ENCODE data around the gene RIPK4.

RIPK4 gene

GRCh38 chr21:41766883-41767605 is at the start of gene RIPK4:
Gene RIPK4, minus strand, starts transcription at chr21:41767052. Its CDS starts 11 bp downstream, at chr21:41767041.
- peak; percentile 64 for DNase-seq

GRCh38 chr21:41815652-41816582 is 49.1 kb upstream of the RIPK4 start:
- DNase-seq, result no peak

GRCh38 chr21:41813226-41813625 is 46.4 kb upstream of the RIPK4 start:
- DNase-seq, result no peak

- DNase-seq, result no peak
Observed at GRCh38 chr21:41812679-41813078, 45.8 kb upstream of the RIPK4 start.

GRCh38 chr21:41810597-41810932 is 43.7 kb upstream of the RIPK4 start:
- DNase-seq, result no peak

- DNase-seq, result no peak
Observed at GRCh38 chr21:41809891-41810596, 43.2 kb upstream of the RIPK4 start.

GRCh38 chr21:41808846-41809245 is 42.0 kb upstream of the RIPK4 start:
- DNase-seq, result no peak

- no peak for DNase-seq
Observed at GRCh38 chr21:41808094-41808493, 41.2 kb upstream of the RIPK4 start.

GRCh38 chr21:41806773-41807172 is 39.9 kb upstream of the RIPK4 start:
- DNase-seq, result no peak

GRCh38 chr21:41805643-41806042 is 38.8 kb upstream of the RIPK4 start:
- no peak for DNase-seq

GRCh38 chr21:41805038-41805437 is 38.2 kb upstream of the RIPK4 start:
- no peak for DNase-seq

GRCh38 chr21:41804381-41804780 is 37.5 kb upstream of the RIPK4 start:
- DNase-seq, result no peak

GRCh38 chr21:41803316-41803715 is 36.5 kb upstream of the RIPK4 start:
- no peak for DNase-seq

GRCh38 chr21:41802684-41803083 is 35.8 kb upstream of the RIPK4 start:
- peak; percentile 57 for DNase-seq

GRCh38 chr21:41802198-41802584 is 35.3 kb upstream of the RIPK4 start:
- DNase-seq, result no peak

- DNase-seq, result peak; percentile 22
Observed at GRCh38 chr21:41801321-41802197, 34.7 kb upstream of the RIPK4 start.

- no peak for DNase-seq
Observed at GRCh38 chr21:41800425-41801320, 33.8 kb upstream of the RIPK4 start.

- DNase-seq, result no peak
Observed at GRCh38 chr21:41799763-41800162, 32.9 kb upstream of the RIPK4 start.

- no peak for DNase-seq
Observed at GRCh38 chr21:41798326-41798725, 31.5 kb upstream of the RIPK4 start.

GRCh38 chr21:41796476-41797080 is 29.7 kb upstream of the RIPK4 start:
- DNase-seq, result no peak

GRCh38 chr21:41795726-41796125 is 28.9 kb upstream of the RIPK4 start:
- no peak for DNase-seq

Data from fibroblast of skin of right biceps (primary cell).